PC-9 (cell line): Measurements from ENCODE around the gene YEATS2. TPM values are rescaled to one million over a fixed set of nuclear protein-coding genes. Genes with fewer than 3 reads are reported as not detected.

Experiments
- BruUV-seq: library from RNA; stranded (reverse); fragments of 400-500 nt; replicated peaks from 2 replicates; lab custom pipeline; 2021; lab: Mats Ljungman, UMichigan
- CTCF ChIA-PET: fragments of 300-600 bp; sonication (Branson Sonifier 250); formaldehyde crosslinking; loops from one replicate; lab custom pipeline; 2022; ENCODE audit warnings: antibody characterized with exemption; lab: Charles Lee
- POLR2A ChIA-PET: fragments of 300-600 bp; sonication (Branson Sonifier 250); formaldehyde crosslinking; loops from one replicate; lab custom pipeline; 2022; ENCODE audit warnings: antibody characterized with exemption; ENCODE audit not compliant: unreplicated experiment; lab: Charles Lee
- DNase-seq, 2 experiments: peaks; one replicate each; pipeline versions ENCODE4 v3.0.0 to v3.0.0-alpha.2; 2015 to 2022; ENCODE audit warnings: mixed read lengths in 1 of 2
- H2AFZ ChIP-seq: fragments of 200-600 bp; sonication (generic); 2 replicates; pipeline ENCODE4 v1.8.1; 2017; ENCODE audit warnings: antibody characterized with exemption
- H3F3A ChIP-seq: fragments of 200-600 bp; sonication (generic); 2 replicates; pipeline ENCODE4 v1.8.1; 2017; ENCODE audit warnings: antibody characterized with exemption, mild to moderate bottlenecking, low read depth; ENCODE audit not compliant: insufficient read depth
- H3K27ac ChIP-seq: fragments of 200-600 bp; sonication (generic); 2 replicates; pipeline ENCODE4 v1.6.1; 2016; ENCODE audit warnings: mixed run types
- H3K27me3 ChIP-seq: fragments of 200-600 bp; sonication (generic); 2 replicates; pipeline ENCODE4 v1.6.1; 2016; ENCODE audit warnings: low read depth, mixed run types; ENCODE audit not compliant: insufficient read depth
- H3K36me3 ChIP-seq: fragments of 200-600 bp; sonication (generic); 2 replicates; pipeline ENCODE4 v1.6.1; 2016; ENCODE audit warnings: low read depth, mixed run types
- H3K4me1 ChIP-seq: fragments of 200-600 bp; sonication (generic); replicated peaks from 2 replicates; pipeline ENCODE4 v1.6.1; 2016; ENCODE audit warnings: mixed run types; ENCODE audit not compliant: insufficient read depth
- H3K4me2 ChIP-seq: fragments of 200-600 bp; sonication (generic); 2 replicates; pipeline ENCODE4 v1.6.1; 2017; ENCODE audit warnings: mixed run types
- H3K4me3 ChIP-seq: fragments of 200-600 bp; sonication (generic); 2 replicates; pipeline ENCODE4 v1.6.1; 2016; ENCODE audit warnings: mixed run types
- H3K79me2 ChIP-seq: fragments of 200-600 bp; sonication (generic); 2 replicates; pipeline ENCODE4 v1.6.1; 2017; ENCODE audit warnings: low read depth, mixed run types
- H3K9me2 ChIP-seq: fragments of 200-600 bp; sonication (generic); 2 replicates; pipeline ENCODE4 v1.8.1; 2017; ENCODE audit warnings: mild to moderate bottlenecking; ENCODE audit not compliant: insufficient read depth
- H3K9me3 ChIP-seq: fragments of 200-600 bp; sonication (generic); 2 replicates; pipeline ENCODE4 v1.8.1; 2016; ENCODE audit warnings: low read depth; ENCODE audit not compliant: insufficient read depth
- H4K20me1 ChIP-seq: fragments of 200-600 bp; sonication (generic); 2 replicates; pipeline ENCODE4 v1.8.1; 2017; ENCODE audit not compliant: insufficient read depth
- EZH2 ChIP-seq: fragments of 200-600 bp; sonication (generic); IDR thresholded peaks from 2 replicates; pipeline ENCODE4 v1.8.0; 2017; ENCODE audit warnings: antibody characterized with exemption, low read depth
- intact Hi-C: fragments of 100-400 bp; cut with micrococcal nuclease; formaldehyde crosslinking; loops from one replicate; pipeline ENCODE4 v1.10.0; 2022; ENCODE audit not compliant: unreplicated experiment
- total RNA-seq: library from RNA; stranded (reverse); gene quantifications from 2 replicates; pipeline ENCODE4 v1.2.3, GENCODE V29; 2021
- TF ChIP-seq, protein P1 (sequence below): fragments of 200-600 bp; sonication (generic); conservative IDR thresholded peaks from 2 replicates; pipeline ENCODE4 v1.6.1; 2017; ENCODE audit warnings: mixed run types, antibody characterized with exemption, mild to moderate bottlenecking, moderate library complexity

Gene YEATS2
- total RNA-seq, 1 experiment from 2014 or later, result 37.2 TPM

DNA sequence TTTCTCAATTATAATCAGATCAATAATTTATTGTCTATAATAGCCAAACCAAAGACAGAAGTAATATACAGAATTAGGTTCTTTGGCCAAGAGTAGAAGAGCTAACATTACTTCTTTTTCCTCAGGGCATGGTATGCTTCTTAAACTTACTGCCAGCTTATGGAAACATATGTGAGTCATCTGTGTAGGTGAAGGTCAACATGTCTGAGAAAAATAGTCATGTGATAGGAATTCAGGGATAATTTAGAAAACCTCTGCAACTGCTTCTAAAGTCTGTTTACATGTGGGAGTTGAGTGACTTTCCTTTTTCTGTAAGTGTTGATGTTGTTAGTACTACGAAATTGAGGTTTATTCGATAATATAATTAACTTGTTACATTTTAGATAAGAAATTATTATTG lies 147.0 kb downstream of the YEATS2 start:
- no peak overlapping the region for H3K4me2 ChIP-seq
- H3K4me3 ChIP-seq, result no peak overlapping the region
- H4K20me1 ChIP-seq, result peaks cover 9% of the 10 kb centered on the region; the same call in 1 of the 2 replicates
- H3K27me3 ChIP-seq, result no peaks in the 10 kb centered on the region
- H3K36me3 ChIP-seq, result peaks cover 54% of the 10 kb centered on the region
- intact Hi-C loops, result loop anchor here (2.0 kb wide), 1 partner anchor 20 kb away; the partner anchor contains the start of gene MAP6D1
- POLR2A ChIA-PET, result interaction anchor here (0.6 kb wide), 1 partner anchor 45 kb away, joined by 3 read pairs; no protein-coding TSS in a partner anchor
- no peaks in the 10 kb centered on the region for H3K9me3 ChIP-seq
- CTCF ChIA-PET, result interaction anchor here (0.6 to 1.8 kb wide), 2 partner anchors 40 to 453 kb away, joined by 4 to 15 read pairs; partner anchors contain the start of gene PARL
- no peaks in the 10 kb centered on the region for H3K9me2 ChIP-seq
- no peak overlapping the region for H2AFZ ChIP-seq
- no peaks in the 10 kb centered on the region for H3K79me2 ChIP-seq
- peaks cover 13% of the 10 kb centered on the region for H3K4me1 ChIP-seq
- no TSS peak for BruUV-seq
- H3F3A ChIP-seq, result peaks cover 18% of the 10 kb centered on the region
- TF ChIP-seq, protein P1, sequence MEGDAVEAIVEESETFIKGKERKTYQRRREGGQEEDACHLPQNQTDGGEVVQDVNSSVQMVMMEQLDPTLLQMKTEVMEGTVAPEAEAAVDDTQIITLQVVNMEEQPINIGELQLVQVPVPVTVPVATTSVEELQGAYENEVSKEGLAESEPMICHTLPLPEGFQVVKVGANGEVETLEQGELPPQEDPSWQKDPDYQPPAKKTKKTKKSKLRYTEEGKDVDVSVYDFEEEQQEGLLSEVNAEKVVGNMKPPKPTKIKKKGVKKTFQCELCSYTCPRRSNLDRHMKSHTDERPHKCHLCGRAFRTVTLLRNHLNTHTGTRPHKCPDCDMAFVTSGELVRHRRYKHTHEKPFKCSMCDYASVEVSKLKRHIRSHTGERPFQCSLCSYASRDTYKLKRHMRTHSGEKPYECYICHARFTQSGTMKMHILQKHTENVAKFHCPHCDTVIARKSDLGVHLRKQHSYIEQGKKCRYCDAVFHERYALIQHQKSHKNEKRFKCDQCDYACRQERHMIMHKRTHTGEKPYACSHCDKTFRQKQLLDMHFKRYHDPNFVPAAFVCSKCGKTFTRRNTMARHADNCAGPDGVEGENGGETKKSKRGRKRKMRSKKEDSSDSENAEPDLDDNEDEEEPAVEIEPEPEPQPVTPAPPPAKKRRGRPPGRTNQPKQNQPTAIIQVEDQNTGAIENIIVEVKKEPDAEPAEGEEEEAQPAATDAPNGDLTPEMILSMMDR, result no peak
- no peak for TF ChIP-seq EZH2
- no peak overlapping the region for H3K27ac ChIP-seq
- peak in 1 of 2 experiments; percentile 64 for DNase-seq

DNA sequence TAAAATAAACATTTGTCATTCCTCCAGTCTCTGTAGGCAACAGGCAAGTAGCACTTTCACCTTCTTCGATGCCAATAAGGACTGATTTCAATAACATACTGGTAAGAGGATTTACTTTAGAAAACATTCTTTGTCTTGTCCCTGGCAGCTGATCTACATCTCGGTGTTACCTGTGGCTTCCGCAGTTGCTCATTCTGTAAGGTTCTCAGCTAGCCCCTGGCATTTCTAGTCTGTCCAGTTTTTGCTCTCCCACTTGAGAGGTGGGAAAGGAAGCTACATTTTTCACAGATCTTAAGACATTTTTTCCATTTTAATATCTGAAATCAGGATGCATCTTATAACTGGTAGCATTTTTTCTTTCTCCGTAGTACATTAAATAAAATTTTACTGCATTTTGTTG lies 147.5 kb downstream of the YEATS2 start:
- TF ChIP-seq EZH2, result no peak
- TF ChIP-seq, protein P1, result no peak
- no peaks in the 10 kb centered on the region for H3K9me3 ChIP-seq
- no peaks in the 10 kb centered on the region for H3K79me2 ChIP-seq
- H4K20me1 ChIP-seq, result peaks cover 4% of the 10 kb centered on the region; the same call in 1 of the 2 replicates
- H3K4me1 ChIP-seq, result peaks cover 13% of the 10 kb centered on the region
- peak in 1 of 2 experiments; percentile 48 for DNase-seq
- POLR2A ChIA-PET, result interaction anchor here (0.6 kb wide), 2 partner anchors 45 to 936 kb away, joined by 3 read pairs; no protein-coding TSS in a partner anchor
- peak overlapping the region; percentile 28 for H3K27ac ChIP-seq
- no peak overlapping the region for H2AFZ ChIP-seq
- no TSS peak for BruUV-seq
- H3K9me2 ChIP-seq, result no peaks in the 10 kb centered on the region
- CTCF ChIA-PET, result interaction anchor here (1.8 kb wide), 1 partner anchor 39 kb away, joined by 15 read pairs; the partner anchor contains the start of gene PARL
- H3K4me3 ChIP-seq, result no peak overlapping the region
- H3K4me2 ChIP-seq, result no peak overlapping the region
- H3K36me3 ChIP-seq, result peaks cover 54% of the 10 kb centered on the region
- peaks cover 23% of the 10 kb centered on the region for H3F3A ChIP-seq
- no peaks in the 10 kb centered on the region for H3K27me3 ChIP-seq
- intact Hi-C loops, result loop anchor here (2.0 kb wide), 1 partner anchor 20 kb away; the partner anchor contains the start of gene MAP6D1

DNA sequence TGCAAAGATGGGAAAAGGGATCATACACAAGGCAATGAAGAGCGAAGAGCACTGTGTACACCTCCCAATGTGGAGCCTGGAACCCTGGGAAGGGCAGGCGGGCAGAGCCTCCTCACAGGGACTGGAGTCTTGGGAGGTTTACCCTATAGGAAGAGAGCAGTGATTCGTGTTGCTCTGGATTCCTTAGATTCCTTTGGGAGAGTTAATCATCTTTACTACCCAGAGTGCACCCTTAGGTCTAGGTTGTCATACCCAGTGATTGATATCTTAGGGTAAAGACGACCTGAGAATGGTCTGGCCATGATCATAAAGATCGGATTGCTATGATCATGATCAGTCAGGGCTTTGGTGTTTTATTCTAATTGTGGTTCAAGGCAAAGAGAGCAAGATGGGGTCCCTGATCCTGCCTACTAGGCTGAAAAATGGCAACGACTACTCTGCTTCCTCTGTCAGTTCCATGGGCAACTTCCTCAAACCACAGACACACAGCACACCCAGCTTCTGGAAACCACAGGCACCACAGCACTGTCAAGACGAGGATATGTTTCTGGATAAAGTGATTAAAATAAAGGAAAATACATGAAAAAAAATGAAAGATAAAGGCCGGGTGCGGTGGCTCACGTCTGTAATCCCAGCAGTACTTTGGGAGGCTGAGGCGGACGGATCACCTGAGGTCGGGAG lies 148.2 kb downstream of the YEATS2 start:
- POLR2A ChIA-PET, result interaction anchor here (0.6 kb wide), 1 partner anchor 937 kb away, joined by 3 read pairs; no protein-coding TSS in a partner anchor
- Histone ChIP-seq H3K36me3 (peaks cover 56% of the 10 kb centered on the region), H3K79me2 (no peaks in the 10 kb centered on the region; the same call in 1 of the 2 replicates), H2AFZ (no peak overlapping the region), H3K27me3 (no peaks in the 10 kb centered on the region), H3K9me2 (no peaks in the 10 kb centered on the region), H3K4me2 (no peak overlapping the region), H3K9me3 (no peaks in the 10 kb centered on the region), H3F3A (peaks cover 28% of the 10 kb centered on the region), H3K27ac (peak overlapping the region; percentile 28), H3K4me3 (no peak overlapping the region), H3K4me1 (peaks cover 13% of the 10 kb centered on the region), H4K20me1 (peaks cover 5% of the 10 kb centered on the region; the same call in 1 of the 2 replicates)
- TF ChIP-seq, protein P1, result no peak
- no peak for TF ChIP-seq EZH2
- BruUV-seq, result no TSS peak
- DNase-seq, result peak; percentile 29 to 71
- CTCF ChIA-PET, result interaction anchor here (0.7 to 1.8 kb wide), 2 partner anchors 39 to 48 kb away, joined by 3 to 15 read pairs; partner anchors contain the start of gene PARL
- intact Hi-C loops, result loop anchor here (2.0 kb wide), 1 partner anchor 21 kb away; the partner anchor contains the start of gene MAP6D1
